Measurements from ENCODE around the gene ROBO2.

DNA sequence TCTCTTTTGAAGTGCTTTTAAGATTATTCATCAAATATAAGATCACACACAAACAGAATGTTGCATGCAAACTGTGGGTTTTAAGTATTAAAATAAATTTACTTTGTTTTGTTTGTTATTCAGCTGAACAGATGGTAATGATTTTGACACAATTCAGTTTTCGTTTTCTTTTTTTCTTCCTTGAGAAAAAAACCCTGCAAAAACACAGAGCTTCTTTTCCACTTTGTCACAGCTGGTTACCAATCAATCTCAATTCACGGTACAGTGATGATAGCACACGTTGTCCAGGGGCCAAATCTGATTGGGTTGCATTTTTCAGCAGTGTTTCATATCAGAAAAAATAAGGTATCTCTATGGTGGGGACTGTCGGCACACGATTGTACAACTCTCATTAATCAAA is 473.6 kb downstream of the ROBO2 start:
- TF ChIP-seq POLR2AphosphoS5 (IDR thresholded peaks at IDR 0.05; ENCODE audit: insufficient read depth in 1 of 2, low read depth in 1 of 2), result no peak
- TF ChIP-seq, protein P1, sequence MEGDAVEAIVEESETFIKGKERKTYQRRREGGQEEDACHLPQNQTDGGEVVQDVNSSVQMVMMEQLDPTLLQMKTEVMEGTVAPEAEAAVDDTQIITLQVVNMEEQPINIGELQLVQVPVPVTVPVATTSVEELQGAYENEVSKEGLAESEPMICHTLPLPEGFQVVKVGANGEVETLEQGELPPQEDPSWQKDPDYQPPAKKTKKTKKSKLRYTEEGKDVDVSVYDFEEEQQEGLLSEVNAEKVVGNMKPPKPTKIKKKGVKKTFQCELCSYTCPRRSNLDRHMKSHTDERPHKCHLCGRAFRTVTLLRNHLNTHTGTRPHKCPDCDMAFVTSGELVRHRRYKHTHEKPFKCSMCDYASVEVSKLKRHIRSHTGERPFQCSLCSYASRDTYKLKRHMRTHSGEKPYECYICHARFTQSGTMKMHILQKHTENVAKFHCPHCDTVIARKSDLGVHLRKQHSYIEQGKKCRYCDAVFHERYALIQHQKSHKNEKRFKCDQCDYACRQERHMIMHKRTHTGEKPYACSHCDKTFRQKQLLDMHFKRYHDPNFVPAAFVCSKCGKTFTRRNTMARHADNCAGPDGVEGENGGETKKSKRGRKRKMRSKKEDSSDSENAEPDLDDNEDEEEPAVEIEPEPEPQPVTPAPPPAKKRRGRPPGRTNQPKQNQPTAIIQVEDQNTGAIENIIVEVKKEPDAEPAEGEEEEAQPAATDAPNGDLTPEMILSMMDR (IDR thresholded peaks at IDR 0.05), result no peak

All from vagina (tissue), 2 donors.